NCI-H1092 (cell line): Measurements from ENCODE around the gene CTDNEP1.

ENCODE experiments used
- DNase-seq: peaks from one replicate; lab custom pipeline; 2025; lab: John Stamatoyannopoulos, UW

The CTDNEP1 gene

GRCh38 chr17:7215136-7215638, 36.3 kb downstream of the CTDNEP1 start:
- no peak for DNase-seq

GRCh38 chr17:7214300-7215135, 37.0 kb downstream of the CTDNEP1 start:
- peak; percentile 96 for DNase-seq

- DNase-seq, result peak; percentile 92
Measured at GRCh38 chr17:7213895-7214299, 37.6 kb downstream of the CTDNEP1 start.

- DNase-seq, result no peak
Measured at GRCh38 chr17:7211491-7212273, 39.9 kb downstream of the CTDNEP1 start.

- no peak for DNase-seq
Measured at GRCh38 chr17:7208754-7209460, 42.6 kb downstream of the CTDNEP1 start.

- no peak for DNase-seq
Measured at GRCh38 chr17:7208027-7208571, 43.4 kb downstream of the CTDNEP1 start.

- no peak for DNase-seq
Measured at GRCh38 chr17:7207120-7208001, 44.2 kb downstream of the CTDNEP1 start.

- no peak for DNase-seq
Measured at GRCh38 chr17:7205561-7205960, 46.0 kb downstream of the CTDNEP1 start.

- peak; percentile 91 for DNase-seq
Measured at GRCh38 chr17:7204828-7205461, 46.6 kb downstream of the CTDNEP1 start.

GRCh38 chr17:7204336-7204735, 47.2 kb downstream of the CTDNEP1 start:
- no peak for DNase-seq

- no peak for DNase-seq
Measured at GRCh38 chr17:7203391-7203790, 48.1 kb downstream of the CTDNEP1 start.

- DNase-seq, result no peak
Measured at GRCh38 chr17:7196651-7197401, 54.7 kb downstream of the CTDNEP1 start.

- DNase-seq, result no peak
Measured at GRCh38 chr17:7195971-7196370, 55.6 kb downstream of the CTDNEP1 start.
